Astrocyte of the hippocampus (primary cell): ENCODE results near the gene OR1L8.
"Not testable (repeated sequence)": the region's sequence is repeated elsewhere in the genome, so short reads cannot be mapped to it uniquely, and the experiment has no call there.

Source experiments
- DNase-seq: peaks from one replicate; pipeline ENCODE4 v3.0.0; 2011; ENCODE audit warnings: low read depth, low spot score

OR1L8 gene, protein sequence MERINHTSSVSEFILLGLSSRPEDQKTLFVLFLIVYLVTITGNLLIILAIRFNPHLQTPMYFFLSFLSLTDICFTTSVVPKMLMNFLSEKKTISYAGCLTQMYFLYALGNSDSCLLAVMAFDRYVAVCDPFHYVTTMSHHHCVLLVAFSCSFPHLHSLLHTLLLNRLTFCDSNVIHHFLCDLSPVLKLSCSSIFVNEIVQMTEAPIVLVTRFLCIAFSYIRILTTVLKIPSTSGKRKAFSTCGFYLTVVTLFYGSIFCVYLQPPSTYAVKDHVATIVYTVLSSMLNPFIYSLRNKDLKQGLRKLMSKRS

DNA sequence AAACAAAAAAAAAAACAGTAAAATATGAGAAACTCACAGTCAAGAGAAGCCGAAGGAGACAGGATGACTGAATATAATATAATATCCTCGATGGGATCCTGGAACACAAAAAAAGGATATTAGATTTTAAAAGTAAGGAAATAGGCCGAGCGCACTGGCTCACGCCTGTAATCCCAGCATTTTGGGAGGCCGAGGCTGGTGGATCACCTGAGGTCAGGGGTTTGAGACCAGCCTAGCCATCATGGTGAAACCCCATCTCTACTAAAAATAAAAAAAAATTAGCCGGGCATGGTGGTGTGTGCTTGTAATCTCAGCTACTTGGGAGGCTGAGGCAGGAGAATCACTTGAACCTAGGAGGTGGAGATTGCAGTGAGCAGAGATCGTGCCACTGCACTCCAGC, at the start of gene OR1L8:
TSS of gene OR1L8 (minus strand) at position 101 of the 400 bp plus-strand sequence. CDS start 14,907 bp downstream, outside the sequence.
- DNase-seq = not testable (repeated sequence)

DNA sequence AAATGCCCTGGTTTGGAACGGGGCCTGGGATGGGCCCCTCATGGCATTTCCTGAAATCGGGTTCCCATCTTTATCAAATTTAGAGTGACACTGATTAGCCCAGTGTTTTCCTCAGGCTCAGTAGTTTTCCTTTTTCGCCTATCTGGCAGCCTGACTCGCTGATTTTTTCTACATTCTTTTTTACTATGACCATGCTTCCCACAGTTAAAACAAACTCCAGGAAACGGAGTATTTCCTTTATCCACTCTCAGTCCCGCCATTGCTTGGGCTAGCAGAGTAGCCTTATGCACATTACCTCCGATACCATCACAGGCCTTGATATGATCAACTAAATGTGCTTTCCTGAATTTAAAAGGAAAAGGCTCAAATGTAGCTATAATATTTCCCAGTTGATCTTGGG, 36.8 kb upstream of the OR1L8 start:
- no peak for DNase-seq

DNA sequence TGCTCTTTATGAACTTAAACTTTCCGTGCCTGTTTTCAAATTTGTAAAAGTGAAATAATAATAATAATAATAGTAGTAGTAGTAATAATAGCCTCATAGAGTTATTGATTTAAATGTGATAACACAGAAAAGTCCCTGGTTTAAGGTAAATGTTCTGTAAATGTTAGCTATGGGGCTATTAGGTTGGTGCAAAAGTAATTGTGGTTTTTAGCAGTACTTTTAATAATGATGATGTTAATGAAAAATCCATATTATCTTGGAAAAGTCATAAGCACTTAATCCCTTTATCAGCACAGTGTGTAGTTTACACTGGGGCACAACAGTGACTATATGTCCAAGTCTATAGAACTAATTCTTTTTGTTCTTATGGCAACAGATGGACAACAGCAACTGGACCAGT, 31.2 kb upstream of the OR1L8 start, which contains the start of gene OR1Q1:
TSS of gene OR1Q1 (plus strand) at position 377 of the 400 bp plus-strand sequence. CDS start at position 377, 0 bp downstream.
- no peak for DNase-seq

DNA sequence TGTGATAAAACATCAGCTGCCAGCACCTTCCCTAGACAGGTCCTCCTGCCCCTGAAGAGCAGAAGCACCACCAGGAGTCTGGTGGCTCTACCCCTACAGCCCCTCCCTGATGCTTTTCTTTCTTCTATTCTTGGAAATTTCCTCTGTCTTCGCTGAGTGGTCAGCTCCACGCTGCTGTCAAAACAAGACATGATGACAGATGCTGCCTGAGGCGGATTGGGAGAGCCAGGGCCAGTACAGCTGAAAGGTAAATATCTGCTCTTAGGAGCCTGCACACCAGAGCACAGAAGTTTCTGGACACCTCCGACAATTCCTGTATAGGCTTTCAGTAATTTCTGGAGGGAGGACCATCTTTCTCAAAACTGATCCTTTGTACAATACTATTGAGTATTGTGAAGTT, 26.6 kb upstream of the OR1L8 start:
- DNase-seq = no peak

DNA sequence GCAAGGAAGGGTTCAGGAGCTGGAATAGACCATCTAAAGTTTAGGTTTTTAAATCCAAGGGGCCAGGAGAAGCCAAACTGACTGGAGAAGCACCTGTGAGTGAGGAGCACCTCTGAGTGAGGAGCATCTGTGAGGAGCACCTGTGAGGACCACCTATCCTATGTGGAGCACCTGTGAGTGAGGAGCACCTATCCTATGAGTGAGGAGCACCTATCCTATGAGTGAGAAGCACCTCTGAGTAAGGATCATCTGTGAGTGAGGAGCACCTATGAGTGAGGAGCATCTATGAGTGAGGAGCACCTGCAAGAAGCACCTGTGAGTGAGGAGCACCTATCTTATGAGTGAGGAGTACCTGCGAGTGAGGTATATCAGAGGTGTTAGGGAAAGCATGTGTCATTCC, 23.4 kb upstream of the OR1L8 start:
- DNase-seq = no peak

DNA sequence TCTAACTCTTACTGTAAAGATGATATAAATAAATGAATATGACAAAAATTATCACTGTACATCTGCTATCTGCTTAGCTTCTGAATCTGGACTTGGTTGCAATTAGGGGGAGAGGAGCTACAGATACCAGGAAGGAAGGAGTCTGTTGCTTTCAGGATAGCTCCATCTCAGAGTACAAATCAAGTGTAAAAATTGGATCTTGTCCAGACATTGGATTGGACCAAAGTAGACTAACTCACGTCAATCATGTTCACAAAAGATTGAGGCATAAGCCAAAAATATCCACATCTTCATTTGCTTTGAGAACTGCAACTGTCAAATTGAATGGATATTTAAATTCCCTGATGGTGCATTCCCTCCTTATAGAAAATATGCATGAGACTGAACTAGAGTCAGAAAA, 22.5 kb upstream of the OR1L8 start:
- DNase-seq = no peak

DNA sequence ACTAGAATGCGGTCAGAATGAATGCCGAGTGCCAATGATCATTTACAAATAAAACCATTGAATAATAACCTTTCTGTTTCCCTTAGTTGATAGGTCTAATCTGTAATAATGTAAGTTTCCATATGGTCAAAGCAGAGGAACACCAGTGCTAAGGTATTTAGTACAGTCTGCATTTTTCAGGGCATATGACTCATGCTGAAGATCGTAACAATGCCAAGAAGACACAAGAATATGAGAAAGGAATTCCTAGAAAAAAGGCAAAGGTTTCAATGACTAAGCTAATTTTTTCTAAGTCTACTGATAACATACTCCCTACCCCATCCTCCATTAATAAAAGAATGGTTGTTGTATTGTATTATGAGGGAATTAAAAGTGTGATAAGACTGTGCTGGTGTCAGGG, 2.8 kb downstream of the OR1L8 start:
- DNase-seq = peak; percentile 32

DNA sequence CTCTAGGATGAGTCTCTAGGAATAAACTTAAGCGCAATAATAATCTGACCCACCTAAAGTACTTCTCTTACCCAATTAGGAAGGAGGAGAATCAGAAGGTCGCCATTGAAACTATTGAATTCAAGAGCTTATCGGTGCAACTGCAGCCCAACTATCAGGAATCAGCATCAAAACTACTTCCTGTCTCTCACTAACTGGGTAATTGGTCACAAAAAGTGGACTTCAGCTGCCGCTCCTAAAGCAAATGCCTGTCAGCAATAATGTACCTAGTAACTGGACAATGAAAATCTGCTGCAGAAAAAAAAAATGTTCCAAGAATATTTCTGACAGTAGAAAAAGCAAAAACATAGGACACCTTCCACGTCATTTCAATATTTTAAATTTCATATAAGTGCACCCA, 3.3 kb downstream of the OR1L8 start:
- no peak for DNase-seq

DNA sequence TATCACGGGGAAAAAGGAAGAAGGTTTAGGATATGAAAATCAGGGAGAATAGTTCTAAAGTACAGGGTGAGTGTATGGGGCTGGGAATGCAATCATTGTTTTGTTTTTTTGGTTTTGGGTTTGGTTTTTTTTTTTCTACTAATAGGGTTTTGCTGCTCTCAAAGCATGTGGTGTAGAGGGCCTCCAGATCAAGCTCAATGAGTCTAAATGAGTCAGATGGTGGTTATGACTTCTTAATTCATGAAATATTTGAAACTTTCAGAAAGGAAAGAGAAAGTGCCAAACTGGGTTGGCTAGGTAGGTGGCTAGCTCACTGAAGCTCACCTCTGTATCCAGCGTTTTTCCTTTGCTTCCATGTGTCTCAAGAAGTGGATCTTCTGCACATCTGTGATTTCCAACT, 10.7 kb downstream of the OR1L8 start:
- DNase-seq = no peak

DNA sequence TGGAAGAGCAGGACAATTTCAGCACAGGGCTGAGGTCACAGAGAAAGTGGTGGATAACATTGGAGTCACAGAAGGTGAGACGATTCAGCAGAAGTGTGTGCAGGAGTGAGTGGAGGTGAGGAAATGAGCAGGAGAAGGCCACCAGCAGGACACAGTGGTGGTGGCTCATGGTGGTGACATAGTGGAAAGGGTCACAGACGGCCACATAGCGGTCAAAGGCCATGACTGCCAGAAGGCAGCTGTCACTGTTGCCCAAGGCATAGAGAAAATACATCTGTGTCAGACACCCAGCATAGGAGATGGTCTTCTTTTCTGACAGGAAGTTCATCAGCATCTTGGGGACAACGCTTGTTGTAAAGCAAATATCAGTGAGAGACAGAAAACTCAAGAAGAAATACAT, 15.3 kb downstream of the OR1L8 start:
- DNase-seq = no peak

DNA sequence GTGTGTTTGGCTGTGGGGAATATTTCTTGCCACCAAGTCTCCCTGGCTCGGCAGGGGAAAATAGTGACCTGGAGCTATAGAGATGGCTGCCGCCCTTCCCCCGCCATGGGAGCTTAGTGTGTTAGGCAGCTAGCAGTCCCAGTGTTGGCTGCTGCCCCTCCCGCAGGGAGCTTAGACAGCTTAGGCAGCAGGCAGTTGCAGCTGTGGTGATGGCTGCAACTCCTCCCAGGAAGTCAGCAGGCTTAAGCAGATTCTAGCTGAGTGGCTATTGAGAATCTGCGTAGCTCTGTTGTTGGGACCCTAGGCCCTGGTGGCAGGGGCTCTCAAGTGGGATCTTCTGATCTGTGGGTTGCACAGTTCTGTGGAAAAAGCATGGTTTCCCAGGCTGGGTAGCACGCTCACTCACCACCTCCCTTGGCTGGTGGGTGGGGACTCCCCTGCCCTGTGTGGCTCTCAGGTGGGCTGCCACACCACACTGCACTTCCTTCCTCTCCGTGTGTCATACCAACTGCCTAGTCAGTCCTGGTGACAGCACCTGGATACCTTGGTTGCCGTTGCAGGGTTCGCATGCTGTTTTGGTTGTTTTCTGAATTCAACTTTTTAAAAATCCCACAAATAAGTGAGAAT, 20.9 kb downstream of the OR1L8 start:
- no peak for DNase-seq

DNA sequence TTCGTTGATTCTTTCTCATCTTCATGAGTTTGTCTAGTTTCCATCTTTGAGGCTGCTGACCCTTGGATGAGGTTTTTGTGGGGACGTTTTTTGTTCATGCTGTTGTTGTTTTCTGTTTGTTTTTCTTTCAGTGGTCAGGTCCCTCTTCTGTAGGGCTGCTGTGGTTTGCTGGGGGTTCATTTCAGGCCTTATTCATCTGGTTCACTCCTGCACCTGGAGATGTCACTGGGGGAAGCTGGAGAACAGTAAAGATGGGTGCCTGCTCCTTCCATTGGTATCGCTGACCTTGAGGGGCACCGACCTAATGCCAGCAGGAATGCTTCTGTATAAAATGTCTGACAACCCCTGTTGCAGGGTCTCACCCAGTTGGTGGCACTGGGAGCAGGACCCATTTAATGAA, 21.7 kb downstream of the OR1L8 start:
- no peak for DNase-seq

DNA sequence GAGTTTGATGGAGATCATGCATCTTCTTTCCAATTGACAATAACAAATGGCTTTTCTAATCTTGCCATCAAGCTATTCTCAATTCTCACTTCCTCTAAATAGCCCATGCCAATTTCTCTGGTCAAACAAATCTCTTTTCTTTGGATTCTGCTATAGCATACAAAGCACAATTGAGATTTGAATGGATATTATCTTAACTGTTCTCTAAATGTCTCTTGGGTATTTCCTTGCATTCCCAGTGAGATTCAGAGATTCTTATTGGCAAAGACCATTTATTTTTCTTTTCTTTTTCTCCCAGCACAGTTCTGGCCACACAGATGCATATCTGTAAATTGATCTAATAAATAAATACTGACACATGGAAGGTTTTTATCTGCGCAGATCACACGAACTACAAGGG, 30.4 kb downstream of the OR1L8 start, which contains the start of gene OR1N2:
TSS of gene OR1N2 (plus strand) at position 301 of the 400 bp plus-strand sequence. CDS start 100 bp downstream, outside the sequence.
- DNase-seq = no peak

DNA sequence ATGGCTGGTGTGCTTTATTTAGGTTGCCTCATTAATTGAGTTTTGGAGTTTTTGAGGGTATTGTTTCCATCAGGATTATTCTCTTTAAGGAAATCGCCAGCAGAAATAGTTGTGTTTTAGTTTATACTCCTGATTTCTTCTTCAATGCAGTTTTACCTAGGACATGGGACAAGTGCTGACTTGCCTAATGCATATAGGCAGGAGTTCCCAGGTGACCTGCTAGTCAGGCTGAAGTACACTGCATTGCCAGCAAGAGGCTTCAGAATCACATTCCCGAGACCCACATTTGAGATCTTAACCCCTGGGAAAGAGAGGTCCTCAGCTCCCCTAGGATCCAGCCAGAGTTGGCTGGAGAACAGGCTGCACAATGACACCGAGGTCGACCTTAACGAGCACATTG, 31.8 kb downstream of the OR1L8 start:
- no peak for DNase-seq

DNA sequence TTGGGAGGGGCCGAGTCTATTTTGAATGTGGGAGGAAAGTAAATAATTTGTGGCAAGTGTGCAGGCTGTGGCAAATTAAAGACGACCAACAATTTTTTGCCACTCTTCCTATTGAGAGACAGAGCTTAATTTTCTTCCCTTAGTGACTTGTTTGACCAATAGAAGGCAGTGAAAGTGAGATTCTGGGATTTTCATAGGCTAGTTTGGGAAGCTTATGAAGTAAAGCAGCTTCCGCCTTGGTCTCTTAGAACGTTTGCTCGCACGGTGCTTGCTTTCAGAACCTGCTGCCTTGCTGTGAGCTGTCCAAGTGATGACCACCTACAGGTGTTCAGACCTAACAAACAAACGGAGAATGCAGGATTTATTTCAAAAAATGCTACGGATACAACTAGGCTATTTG, 37.0 kb downstream of the OR1L8 start:
- DNase-seq = no peak

DNA sequence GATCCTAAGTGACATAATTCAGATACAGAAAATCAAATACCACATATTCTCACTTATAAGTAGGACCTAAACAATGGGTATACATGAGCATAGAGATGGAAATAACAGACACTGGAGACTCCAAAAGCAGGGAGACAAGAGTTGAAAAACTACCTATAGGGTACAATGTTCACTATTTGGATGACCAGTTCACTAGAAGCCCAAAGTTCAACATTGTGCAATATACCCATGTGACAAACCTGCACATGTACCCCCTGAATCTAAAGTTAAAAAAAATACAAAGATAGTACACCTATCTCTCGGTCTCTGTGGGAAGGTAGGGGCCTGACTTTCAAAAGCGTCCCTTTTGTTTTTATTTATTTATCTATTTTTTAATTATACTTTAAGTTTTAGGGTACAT, 44.4 kb downstream of the OR1L8 start:
- no peak for DNase-seq

DNA sequence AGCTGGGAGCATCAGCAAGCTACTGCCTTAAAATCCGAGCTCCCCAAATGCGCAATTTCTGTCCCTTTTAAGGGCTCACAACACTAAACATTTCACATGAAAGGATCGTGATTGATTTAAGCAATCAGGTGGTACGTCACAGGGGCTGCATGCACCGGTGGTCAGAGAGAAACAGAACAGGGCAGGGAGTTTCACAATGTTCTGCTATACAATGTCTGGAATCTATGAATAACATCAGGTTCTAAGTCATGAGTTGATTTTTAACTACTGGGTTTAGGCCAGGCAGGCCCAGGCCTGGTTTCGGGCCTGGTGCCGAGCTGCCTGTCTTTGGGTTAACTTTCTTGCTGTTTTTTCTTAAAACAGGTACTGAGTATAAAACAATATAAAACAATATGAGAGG, 46.1 kb downstream of the OR1L8 start:
- not testable (repeated sequence) for DNase-seq

DNA sequence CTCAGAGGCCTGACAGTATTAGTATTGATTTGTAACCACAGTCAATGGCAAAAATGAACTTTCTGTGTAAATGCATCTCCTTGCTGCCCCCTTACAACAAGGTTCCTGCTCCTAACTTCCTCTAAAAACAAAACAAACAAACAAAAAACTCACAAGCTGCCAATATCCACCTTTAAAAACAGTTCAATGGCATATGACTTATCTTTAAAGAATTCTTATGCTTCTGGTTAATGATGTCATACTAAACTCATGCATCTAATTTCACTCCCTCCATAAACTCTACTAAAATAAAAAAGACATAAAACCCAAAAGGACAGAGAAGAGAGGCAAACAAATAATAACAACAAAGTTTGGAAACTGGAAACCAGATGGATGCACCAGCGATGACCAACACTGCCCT, 47.0 kb downstream of the OR1L8 start:
- peak; percentile 7 for DNase-seq

DNA sequence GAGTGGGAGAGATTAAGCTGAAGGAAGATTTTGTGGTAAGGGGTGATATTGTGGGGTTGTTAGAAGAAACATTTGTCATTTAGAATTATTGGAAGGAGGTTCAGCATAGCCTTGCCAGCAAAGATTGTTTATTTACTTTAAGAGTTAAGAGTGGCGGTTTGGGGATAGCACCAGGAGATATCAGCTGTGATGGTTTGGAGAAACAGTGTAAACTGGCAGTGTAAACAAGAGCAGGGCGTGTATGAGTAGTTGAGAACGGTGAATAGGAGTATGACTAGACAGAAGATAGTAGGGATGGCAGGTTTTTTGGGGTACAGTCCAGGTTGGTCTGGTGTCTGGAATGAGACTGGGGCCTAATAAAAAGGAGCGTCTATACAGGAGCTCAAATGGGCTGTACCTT, 52.0 kb downstream of the OR1L8 start:
- DNase-seq = not testable (repeated sequence)

DNA sequence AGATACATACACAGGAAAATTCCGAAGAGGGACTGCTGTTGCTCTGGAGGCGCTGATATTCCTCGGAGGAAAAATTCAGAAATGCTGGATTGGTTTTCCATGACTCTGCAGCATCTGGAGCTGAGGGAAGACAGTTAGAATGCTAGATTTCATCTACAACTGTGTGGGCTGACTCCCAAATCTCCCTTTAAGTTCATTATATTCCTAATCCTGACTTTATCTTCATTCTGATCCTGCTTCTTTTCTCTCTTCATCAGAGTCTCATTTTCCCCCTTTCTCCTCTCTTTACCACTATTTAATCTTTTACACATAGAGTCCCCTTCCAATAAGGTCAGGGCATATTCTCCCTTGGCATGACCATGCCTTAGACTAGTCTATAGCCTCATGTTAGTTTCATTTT, 56.0 kb downstream of the OR1L8 start, which contains the start of gene OR1N1:
TSS of gene OR1N1 (minus strand) at position 101 of the 400 bp plus-strand sequence. CDS start at position 101, 0 bp downstream.
- no peak for DNase-seq

DNA sequence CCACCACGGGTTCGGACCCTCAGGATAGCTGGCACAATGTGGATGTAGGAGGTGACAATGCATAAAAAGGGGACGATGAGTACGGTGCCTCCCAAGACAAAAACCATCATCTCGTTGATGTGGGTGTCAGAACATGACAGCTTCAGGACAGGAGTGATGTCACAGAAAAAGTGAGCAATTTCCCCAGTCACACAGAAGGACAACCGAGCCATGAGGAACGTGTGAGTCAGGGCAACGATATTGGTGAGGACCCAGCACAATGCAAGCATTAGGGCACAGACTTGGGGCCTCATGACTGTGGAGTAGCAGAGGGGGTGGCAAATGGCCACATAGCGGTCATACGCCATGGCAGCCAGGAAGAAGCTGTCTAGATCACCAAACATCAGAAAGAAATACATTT, 56.6 kb downstream of the OR1L8 start:
- no peak for DNase-seq

DNA sequence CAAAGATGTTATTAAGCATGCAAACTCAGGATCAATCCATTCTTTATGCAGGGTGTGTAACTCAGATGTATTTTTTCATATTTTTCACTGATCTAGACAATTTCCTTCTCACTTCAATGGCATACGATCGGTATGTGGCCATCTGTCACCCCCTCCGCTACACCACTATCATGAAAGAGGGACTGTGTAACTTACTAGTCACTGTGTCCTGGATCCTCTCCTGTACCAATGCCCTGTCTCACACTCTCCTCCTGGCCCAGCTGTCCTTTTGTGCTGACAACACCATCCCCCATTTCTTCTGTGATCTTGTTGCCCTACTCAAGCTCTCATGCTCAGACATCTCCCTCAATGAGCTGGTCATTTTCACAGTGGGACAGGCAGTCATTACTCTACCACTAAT, 63.8 kb downstream of the OR1L8 start:
- no peak for DNase-seq

DNA sequence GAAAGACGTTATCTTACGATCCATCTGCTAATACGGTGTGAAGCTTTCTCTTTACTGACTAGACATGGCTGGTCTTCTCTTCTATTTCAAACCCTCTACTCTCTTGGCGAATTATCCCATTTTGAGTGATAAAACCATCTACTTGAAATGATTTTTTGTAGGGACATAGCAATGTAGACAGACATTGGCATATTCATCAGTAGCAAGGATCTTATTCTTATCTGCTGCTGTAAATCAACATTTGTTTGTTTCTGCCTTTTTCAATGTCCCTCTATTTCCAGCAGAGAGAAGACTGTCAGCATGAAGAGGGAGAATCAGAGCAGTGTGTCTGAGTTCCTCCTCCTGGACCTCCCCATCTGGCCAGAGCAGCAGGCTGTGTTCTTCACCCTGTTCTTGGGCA, 64.3 kb downstream of the OR1L8 start, which contains the start of gene OR1J4:
TSS of gene OR1J4 (plus strand) at position 301 of the 400 bp plus-strand sequence. CDS start at position 301, 0 bp downstream.
- no peak for DNase-seq
